ENCODE results near the gene IGFN1. TPM values are rescaled to one million over a fixed set of nuclear protein-coding genes. Genes with fewer than 3 reads are reported as not detected.
A peak's percentile ranks its signal among the peaks of the same experiment; 100 is the strongest.
"Not testable (repeated sequence)": the region's sequence is repeated elsewhere in the genome, so short reads cannot be mapped to it uniquely, and the experiment has no call there.

The IGFN1 gene
- total RNA-seq = 0.21 TPM

GRCh38 chr1:201190624-201191051, at the start of gene IGFN1:
TSS of gene IGFN1 (plus strand) at chr1:201190824. CDS start at chr1:201193294, 2,470 bp downstream.
- peak; percentile 49 for DNase-seq

GRCh38 chr1:201140941-201141260, 49.7 kb upstream of the IGFN1 start:
- DNase-seq = no peak

- no peak for DNase-seq
Observed at GRCh38 chr1:201141418-201141817, 49.2 kb upstream of the IGFN1 start.

GRCh38 chr1:201142011-201142848, 48.4 kb upstream of the IGFN1 start:
- DNase-seq = no peak

- DNase-seq = no peak
Observed at GRCh38 chr1:201142849-201143725, 47.5 kb upstream of the IGFN1 start.

DNA sequence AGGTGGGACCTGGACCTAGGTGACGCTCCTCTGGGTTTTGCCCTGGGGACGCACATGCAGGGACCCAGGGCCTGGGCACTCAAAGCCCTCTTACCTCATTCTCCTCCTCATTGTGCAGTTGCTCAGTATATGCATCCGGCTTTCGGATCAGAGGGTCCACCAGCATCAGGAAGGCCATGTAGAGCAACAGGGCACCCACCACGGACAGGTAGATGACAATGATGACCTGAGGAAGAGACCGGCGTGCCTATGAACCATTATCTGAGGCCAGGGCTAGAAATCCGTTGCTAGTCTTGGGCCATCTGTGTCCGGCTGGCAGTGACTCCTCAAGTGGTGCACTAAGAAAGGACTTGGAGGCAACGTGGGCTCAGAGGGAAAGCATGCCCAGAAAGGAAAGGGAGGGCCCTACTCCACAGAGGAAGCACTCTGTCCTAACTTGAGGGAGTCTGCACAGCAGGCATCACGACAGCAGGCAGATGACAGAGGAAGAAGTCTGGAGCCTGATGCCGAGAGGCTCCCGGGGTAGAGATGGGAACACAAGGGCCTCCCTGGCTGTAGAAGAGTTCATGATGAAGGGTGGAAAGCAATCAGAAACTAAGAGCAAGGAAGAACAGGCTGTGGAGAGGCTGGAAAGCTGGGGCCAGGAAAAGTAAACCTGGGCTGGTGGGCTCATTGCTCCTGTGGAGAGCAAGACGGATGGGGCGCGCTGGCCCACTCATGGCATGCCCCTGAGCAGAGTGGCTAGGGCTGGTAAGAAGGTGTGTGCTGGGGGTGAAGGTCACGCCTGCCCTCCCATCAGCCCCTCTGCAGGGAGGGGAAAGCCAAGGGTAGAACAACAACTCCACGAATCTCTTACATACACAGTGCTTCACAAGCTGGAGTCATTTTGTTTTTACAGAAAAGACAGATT, 46.6 kb upstream of the IGFN1 start:
- no peak for DNase-seq

DNA sequence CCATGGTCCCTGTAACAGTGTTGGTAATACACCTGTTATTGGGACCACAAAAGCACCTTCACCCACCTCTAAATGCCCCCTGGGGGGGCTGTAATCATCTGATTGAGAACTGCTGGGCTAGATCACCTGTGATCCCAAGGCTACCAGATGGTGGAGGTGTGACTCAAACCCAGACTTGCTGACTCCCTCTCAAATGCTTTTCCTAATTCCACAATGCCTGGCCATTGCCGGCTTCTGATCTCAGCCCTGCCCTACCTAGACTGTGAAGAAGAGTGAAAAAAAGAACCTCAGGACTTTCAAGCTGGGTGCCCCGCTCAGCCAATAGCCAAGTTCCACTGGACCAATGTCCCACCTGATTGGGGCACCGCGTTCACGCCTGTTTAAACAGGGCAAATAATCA, 45.9 kb upstream of the IGFN1 start:
- no peak for DNase-seq

GRCh38 chr1:201145132-201145531, 45.5 kb upstream of the IGFN1 start:
- no peak for DNase-seq

DNA sequence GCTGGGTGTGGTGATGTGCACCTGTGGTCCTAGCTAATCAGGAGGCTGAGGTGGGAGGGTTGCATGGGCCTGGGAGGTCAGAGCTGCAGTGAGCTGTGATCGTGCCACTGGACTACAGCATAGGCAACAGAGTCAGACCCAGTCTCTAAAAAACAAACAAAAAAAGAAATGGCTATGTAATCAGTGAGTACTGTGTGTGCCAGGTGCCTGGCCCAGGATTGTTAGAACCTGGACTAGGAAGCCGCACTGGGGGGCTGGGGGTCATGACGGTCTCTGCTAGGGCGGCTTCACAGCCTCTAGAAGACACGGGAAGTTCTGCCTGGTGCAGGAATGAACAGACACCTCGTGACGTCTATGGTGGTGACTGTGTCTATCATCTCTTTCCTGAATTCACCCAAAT, 44.8 kb upstream of the IGFN1 start:
- no peak for DNase-seq

- no peak for DNase-seq
Observed at GRCh38 chr1:201146626-201147390, 43.8 kb upstream of the IGFN1 start.

GRCh38 chr1:201147396-201148015, 43.1 kb upstream of the IGFN1 start:
- DNase-seq = no peak

DNA sequence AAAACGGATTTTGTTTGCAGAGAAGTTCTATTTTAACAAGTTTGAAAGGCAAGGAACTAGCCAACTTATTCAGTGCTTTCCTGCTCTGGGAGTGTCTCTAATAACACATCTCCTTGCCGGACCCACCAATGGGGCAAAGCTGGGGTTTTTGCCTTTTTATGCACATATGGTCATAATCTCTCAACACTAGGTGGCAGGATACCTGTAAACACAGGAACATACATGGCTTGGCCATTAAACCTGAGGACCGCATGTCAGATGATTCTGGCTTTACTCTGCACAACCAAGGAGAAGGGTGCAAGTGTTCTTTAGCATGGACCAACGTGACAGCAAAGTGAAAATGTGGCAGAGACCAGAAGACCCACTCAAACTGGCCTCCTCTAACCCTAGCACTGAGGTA, 41.2 kb upstream of the IGFN1 start:
- DNase-seq = no peak

GRCh38 chr1:201153474-201154388, 36.9 kb upstream of the IGFN1 start:
- no peak for DNase-seq

GRCh38 chr1:201154389-201155165, 36.0 kb upstream of the IGFN1 start, which contains the start of gene TMEM9:
TSS of gene TMEM9 (minus strand) at chr1:201154474. CDS start at chr1:201153923, 551 bp downstream.
- DNase-seq = peak; percentile 99

DNA sequence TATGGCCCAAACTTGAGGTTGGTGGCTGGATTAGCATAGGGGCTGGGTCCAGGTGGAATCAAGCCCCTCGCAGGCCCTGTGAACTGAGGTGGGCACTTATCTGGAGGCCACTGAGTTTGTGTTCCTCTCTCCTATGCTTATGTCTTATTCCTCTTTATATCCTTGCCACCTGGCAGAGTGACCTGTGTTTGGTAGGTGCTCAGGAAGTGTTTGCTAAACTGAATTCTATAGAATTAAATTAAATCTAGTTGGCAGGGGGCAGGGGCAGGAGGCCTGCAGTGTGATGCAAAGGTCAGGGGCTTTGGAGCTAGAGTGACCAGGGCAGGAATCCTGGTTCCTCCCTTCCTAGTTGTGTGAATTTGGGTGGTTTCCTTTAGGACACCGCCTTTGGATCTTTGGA, 35.3 kb upstream of the IGFN1 start:
- DNase-seq = no peak

DNA sequence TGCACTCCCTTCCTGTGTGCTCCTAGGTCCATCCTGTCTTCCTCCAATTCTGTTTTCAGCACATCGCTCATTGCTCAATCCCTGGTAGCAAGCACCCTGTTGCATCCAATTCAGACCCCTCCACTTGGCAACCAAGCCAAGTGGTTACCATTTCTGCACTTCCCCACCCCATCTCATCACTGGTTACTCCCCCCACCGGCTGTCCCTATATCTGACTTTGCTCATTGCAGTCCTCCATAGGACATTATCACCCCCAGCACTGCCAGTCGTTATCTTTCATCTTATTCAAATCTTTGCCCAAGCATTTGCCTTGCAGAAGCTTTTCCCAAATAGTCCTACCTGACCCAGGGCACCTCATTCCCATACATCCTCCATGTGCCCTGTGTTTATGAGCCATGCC, 34.3 kb upstream of the IGFN1 start:
- DNase-seq = no peak

GRCh38 chr1:201156819-201157218, 33.8 kb upstream of the IGFN1 start:
- no peak for DNase-seq

GRCh38 chr1:201157949-201158348, 32.7 kb upstream of the IGFN1 start:
- DNase-seq = no peak

DNA sequence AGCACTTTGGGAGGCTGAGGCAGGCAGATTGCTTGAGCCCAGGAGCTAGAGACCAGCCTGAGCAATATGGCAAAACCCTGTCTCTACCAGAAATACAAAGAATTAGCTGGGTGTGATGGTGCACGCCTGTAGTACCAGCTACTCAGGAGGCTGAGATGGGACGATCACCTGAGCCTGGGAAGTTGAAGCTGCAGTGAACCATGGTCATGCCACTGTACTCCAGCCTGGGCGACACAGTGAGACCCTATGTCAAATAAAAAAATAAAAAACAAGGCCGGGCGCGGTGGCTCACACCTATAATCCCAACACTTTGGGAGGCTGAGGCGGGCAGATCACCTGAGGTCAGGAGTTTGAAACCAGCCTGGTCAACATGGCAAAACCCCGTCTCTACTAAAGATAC, 27.6 kb upstream of the IGFN1 start:
- DNase-seq = not testable (repeated sequence)
